Ishikawa (cell line): ENCODE results near the gene R3HDM1.

ENCODE experiments used
- CEBPB ChIP-seq: IDR thresholded peaks from 2 replicates; pipeline ENCODE4 v1.6.1; 2012
- CREB1 ChIP-seq: IDR thresholded peaks from 2 replicates; pipeline ENCODE4 v1.6.1; 2012; ENCODE audit warnings: low read depth
- EGR1 ChIP-seq: IDR thresholded peaks from 2 replicates; pipeline ENCODE4 v1.6.1; 2012
- EP300 ChIP-seq: IDR thresholded peaks from 2 replicates; pipeline ENCODE4 v1.6.1; 2012; ENCODE audit warnings: borderline replicate concordance
- FOXM1 ChIP-seq: IDR thresholded peaks from 2 replicates; pipeline ENCODE4 v1.6.1; 2012; ENCODE audit warnings: low read depth, borderline replicate concordance
- NFIC ChIP-seq: IDR thresholded peaks from 2 replicates; pipeline ENCODE4 v1.6.1; 2012
- RAD21 ChIP-seq: IDR thresholded peaks from 2 replicates; pipeline ENCODE4 v1.6.1; 2012; ENCODE audit warnings: low read depth
- TAF1 ChIP-seq: IDR thresholded peaks from 2 replicates; pipeline ENCODE4 v1.6.1; 2012; ENCODE audit warnings: low read depth, mild to moderate bottlenecking
- TCF12 ChIP-seq: IDR thresholded peaks from 2 replicates; pipeline ENCODE4 v1.6.1; 2012; ENCODE audit warnings: low read depth
- TEAD4 ChIP-seq: IDR thresholded peaks from 2 replicates; pipeline ENCODE4 v1.6.1; 2012
- USF1 ChIP-seq: IDR thresholded peaks from 2 replicates; pipeline ENCODE4 v1.6.1; 2012
- YY1 ChIP-seq: IDR thresholded peaks from 2 replicates; pipeline ENCODE4 v1.6.1; 2012; ENCODE audit warnings: low read depth
- ZBTB7A ChIP-seq: IDR thresholded peaks from 2 replicates; pipeline ENCODE4 v1.6.1; 2012; ENCODE audit warnings: low read depth
- TF ChIP-seq, protein P1 (sequence below): IDR thresholded peaks from 2 replicates; pipeline ENCODE4 v1.6.1; 2012
- TF ChIP-seq, protein P2 (sequence below): IDR thresholded peaks from 2 replicates; pipeline ENCODE4 v1.6.1; 2012; ENCODE audit warnings: low read depth, mild to moderate bottlenecking

Gene R3HDM1

DNA sequence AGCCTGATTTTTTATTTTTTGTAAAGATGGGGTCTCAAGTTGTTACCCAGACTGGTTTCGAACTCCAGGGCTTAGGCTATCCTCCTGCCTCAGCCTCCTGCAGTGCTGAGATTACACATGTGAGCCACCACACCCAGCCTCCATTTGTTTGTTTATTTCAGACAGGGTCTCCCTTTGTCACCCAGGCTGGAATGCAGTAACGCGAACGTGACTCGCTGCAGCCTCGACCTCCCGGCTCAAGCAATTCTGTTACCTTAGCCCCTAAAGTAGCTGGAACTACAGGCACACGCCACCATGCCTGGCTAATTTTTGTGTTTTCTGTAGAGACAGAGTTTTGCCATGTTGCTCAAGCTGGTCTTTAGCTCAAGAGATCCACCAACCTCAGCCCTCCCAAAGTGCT is 237.6 kb downstream of the R3HDM1 start:
- TF ChIP-seq FOXM1 (no peak), ZBTB7A (no peak), TAF1 (no peak), CEBPB (no peak), USF1 (no peak), YY1 (no peak), NFIC (no peak), TEAD4 (no peak), CREB1 (no peak), EGR1 (no peak), TCF12 (no peak), RAD21 (no peak), EP300 (no peak)
- TF ChIP-seq, protein P1, sequence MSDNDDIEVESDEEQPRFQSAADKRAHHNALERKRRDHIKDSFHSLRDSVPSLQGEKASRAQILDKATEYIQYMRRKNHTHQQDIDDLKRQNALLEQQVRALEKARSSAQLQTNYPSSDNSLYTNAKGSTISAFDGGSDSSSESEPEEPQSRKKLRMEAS, result no peak
- TF ChIP-seq, protein P2, sequence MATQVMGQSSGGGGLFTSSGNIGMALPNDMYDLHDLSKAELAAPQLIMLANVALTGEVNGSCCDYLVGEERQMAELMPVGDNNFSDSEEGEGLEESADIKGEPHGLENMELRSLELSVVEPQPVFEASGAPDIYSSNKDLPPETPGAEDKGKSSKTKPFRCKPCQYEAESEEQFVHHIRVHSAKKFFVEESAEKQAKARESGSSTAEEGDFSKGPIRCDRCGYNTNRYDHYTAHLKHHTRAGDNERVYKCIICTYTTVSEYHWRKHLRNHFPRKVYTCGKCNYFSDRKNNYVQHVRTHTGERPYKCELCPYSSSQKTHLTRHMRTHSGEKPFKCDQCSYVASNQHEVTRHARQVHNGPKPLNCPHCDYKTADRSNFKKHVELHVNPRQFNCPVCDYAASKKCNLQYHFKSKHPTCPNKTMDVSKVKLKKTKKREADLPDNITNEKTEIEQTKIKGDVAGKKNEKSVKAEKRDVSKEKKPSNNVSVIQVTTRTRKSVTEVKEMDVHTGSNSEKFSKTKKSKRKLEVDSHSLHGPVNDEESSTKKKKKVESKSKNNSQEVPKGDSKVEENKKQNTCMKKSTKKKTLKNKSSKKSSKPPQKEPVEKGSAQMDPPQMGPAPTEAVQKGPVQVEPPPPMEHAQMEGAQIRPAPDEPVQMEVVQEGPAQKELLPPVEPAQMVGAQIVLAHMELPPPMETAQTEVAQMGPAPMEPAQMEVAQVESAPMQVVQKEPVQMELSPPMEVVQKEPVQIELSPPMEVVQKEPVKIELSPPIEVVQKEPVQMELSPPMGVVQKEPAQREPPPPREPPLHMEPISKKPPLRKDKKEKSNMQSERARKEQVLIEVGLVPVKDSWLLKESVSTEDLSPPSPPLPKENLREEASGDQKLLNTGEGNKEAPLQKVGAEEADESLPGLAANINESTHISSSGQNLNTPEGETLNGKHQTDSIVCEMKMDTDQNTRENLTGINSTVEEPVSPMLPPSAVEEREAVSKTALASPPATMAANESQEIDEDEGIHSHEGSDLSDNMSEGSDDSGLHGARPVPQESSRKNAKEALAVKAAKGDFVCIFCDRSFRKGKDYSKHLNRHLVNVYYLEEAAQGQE, result no peak

DNA sequence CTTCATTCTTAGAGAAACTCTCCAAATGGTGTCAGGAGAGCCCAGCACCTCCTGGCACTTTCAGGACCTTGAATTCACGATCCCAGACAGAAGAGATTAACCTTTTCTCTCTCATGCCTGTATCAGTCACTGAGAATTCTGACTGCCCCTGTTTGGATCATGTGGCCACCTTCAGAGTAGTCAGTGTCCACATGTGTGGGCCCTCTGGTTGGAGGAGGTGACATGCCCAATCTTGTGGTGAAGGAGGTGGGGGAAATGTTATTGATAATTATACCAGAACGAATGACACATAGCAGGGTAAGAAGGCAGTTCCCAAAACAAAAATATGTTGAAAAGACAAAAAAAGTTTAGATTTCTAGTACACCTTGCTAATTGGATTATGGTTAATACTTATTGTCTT is 242.0 kb downstream of the R3HDM1 start:
- TF ChIP-seq RAD21, result no peak
- TF ChIP-seq ZBTB7A, result no peak
- TF ChIP-seq, protein P2, result no peak
- no peak for TF ChIP-seq FOXM1
- TF ChIP-seq TEAD4, result no peak
- no peak for TF ChIP-seq TAF1
- no peak for TF ChIP-seq YY1
- TF ChIP-seq NFIC, result no peak
- TF ChIP-seq EGR1, result no peak
- TF ChIP-seq TCF12, result no peak
- TF ChIP-seq CEBPB, result no peak
- TF ChIP-seq, protein P1, result no peak
- TF ChIP-seq EP300, result no peak
- no peak for TF ChIP-seq USF1

GRCh38 chr2:135773917-135774316 is 242.6 kb downstream of the R3HDM1 start:
- no peak for TF ChIP-seq YY1
- TF ChIP-seq NFIC, result no peak
- TF ChIP-seq TCF12, result no peak
- no peak for TF ChIP-seq USF1
- no peak for TF ChIP-seq FOXM1
- no peak for TF ChIP-seq RAD21
- TF ChIP-seq TAF1, result no peak
